Neural cell (in vitro differentiated cells): ENCODE data around the gene POGZ.

Source experiments
- CTCF ChIP-seq: fragments of 450-650 bp; IDR thresholded peaks from 2 replicates; pipeline ENCODE4 v1.5.1; 2014; ENCODE audit warnings: antibody characterized with exemption, mild to moderate bottlenecking, moderate library complexity; ENCODE audit not compliant: poor library complexity, severe bottlenecking
- EP300 ChIP-seq: fragments of 450-650 bp; conservative IDR thresholded peaks from 2 replicates; pipeline ENCODE4 v1.6.1; 2014; ENCODE audit warnings: antibody characterized with exemption, mild to moderate bottlenecking, moderate library complexity; ENCODE audit not compliant: poor library complexity, severe bottlenecking
- EZH2 ChIP-seq: fragments of 200-600, 300-800 bp; shearing (Covaris generic), sonication (generic); IDR thresholded peaks from 2 replicates; pipeline ENCODE4 v1.6.1; 2014; ENCODE audit warnings: antibody characterized with exemption, low read length, borderline replicate concordance, mild to moderate bottlenecking; ENCODE audit not compliant: insufficient read depth, poor library complexity, severe bottlenecking
- MXI1 ChIP-seq: fragments of 450-650 bp; conservative IDR thresholded peaks from 2 replicates; pipeline ENCODE4 v1.6.1; 2014; ENCODE audit warnings: antibody characterized with exemption, mild to moderate bottlenecking; ENCODE audit not compliant: poor library complexity, severe bottlenecking
- POLR2AphosphoS5 ChIP-seq: IDR thresholded peaks from 2 replicates; pipeline ENCODE4 v1.6.1; 2012
- RAD21 ChIP-seq: fragments of 450-650 bp; conservative IDR thresholded peaks from 2 replicates; pipeline ENCODE4 v1.6.1; 2014; ENCODE audit warnings: antibody characterized with exemption, mild to moderate bottlenecking, moderate library complexity
- REST ChIP-seq: IDR thresholded peaks from 2 replicates; pipeline ENCODE4 v1.6.1; 2012; ENCODE audit warnings: borderline replicate concordance
- SMC3 ChIP-seq: fragments of 450-650 bp; conservative IDR thresholded peaks from 2 replicates; pipeline ENCODE4 v1.6.1; 2014; ENCODE audit warnings: antibody characterized with exemption, mild to moderate bottlenecking, moderate library complexity; ENCODE audit not compliant: poor library complexity
- TAF1 ChIP-seq: IDR thresholded peaks from 2 replicates; pipeline ENCODE4 v1.6.1; 2012; ENCODE audit warnings: low read depth

DNA sequence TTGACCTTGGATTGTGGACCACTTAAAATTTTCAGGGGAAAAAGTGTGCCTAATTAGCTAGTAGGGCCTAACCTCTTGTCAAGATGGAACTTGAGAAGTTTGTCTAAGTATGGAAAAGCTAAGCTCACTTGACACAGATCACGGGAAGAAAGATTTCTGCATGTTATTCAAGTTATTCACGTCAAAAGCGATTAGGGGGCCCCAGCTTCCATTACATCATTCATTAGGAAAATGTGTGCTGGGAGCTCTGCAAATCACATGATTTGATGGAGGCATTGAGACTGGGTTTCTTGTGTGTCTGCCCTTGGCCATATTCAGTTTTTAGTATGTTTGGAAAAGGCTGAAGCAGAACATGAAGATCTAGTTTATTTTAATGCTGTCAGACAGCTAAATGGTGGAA lies 15.5 kb upstream of the POGZ start:
- no peak for TF ChIP-seq POLR2AphosphoS5
- no peak for TF ChIP-seq EP300
- no peak for TF ChIP-seq CTCF
- no peak for TF ChIP-seq EZH2
- TF ChIP-seq REST: no peak
- TF ChIP-seq MXI1: no peak
- no peak for TF ChIP-seq SMC3
- no peak for TF ChIP-seq TAF1
- no peak for TF ChIP-seq RAD21
